ENCODE data around the gene LBH.

DNA sequence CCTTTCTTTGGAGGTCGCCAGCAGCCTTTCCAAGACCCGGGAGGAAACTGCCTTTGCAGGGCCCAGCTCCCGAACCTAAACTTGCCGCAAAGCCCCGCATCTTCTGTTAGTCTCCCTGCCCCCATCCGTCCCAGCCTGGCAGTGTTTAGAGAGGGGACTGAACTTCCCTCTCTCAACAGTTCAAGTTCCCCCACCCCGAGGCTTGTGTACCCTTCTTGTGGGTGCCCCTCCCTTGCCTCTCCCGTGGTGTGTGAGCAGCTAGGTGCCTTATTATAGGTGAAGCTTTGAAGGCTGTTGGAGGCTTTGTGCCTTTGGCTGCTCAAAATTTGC, 1.4 kb downstream of the LBH start:
- TF ChIP-seq, protein P1, sequence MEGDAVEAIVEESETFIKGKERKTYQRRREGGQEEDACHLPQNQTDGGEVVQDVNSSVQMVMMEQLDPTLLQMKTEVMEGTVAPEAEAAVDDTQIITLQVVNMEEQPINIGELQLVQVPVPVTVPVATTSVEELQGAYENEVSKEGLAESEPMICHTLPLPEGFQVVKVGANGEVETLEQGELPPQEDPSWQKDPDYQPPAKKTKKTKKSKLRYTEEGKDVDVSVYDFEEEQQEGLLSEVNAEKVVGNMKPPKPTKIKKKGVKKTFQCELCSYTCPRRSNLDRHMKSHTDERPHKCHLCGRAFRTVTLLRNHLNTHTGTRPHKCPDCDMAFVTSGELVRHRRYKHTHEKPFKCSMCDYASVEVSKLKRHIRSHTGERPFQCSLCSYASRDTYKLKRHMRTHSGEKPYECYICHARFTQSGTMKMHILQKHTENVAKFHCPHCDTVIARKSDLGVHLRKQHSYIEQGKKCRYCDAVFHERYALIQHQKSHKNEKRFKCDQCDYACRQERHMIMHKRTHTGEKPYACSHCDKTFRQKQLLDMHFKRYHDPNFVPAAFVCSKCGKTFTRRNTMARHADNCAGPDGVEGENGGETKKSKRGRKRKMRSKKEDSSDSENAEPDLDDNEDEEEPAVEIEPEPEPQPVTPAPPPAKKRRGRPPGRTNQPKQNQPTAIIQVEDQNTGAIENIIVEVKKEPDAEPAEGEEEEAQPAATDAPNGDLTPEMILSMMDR (IDR thresholded peaks at IDR 0.05) = no peak
- no peak for TF ChIP-seq ZFX (IDR thresholded peaks at IDR 0.05; ENCODE audit: borderline replicate concordance)

All from 22Rv1 (cell line).